GM12873 (cell line): ENCODE results near the gene ZNF32.

ENCODE experiments used
- CTCF ChIP-seq: IDR thresholded peaks from 2 replicates; pipeline ENCODE4 v1.5.1; 2012; ENCODE audit warnings: low read depth, mild to moderate bottlenecking, moderate library complexity, low read length, control low read depth; ENCODE audit not compliant: insufficient read depth; ENCODE audit errors: missing control alignments

ZNF32 gene

GRCh38 chr10:43606323-43607198 lies 42.1 kb downstream of the ZNF32 start, which contains the start of gene ZNF485:
TSS of gene ZNF485 (plus strand) at chr10:43606438. CDS start at chr10:43607051, 613 bp downstream.
- no peak for TF ChIP-seq CTCF

- peak; percentile 5 for TF ChIP-seq CTCF
These were observed 42.8 kb downstream of the ZNF32 start for GRCh38 chr10:43605850-43606322.

GRCh38 chr10:43599333-43599732 lies 49.3 kb downstream of the ZNF32 start:
- TF ChIP-seq CTCF = no peak

GRCh38 chr10:43598446-43598845 lies 50.2 kb downstream of the ZNF32 start:
- no peak for TF ChIP-seq CTCF

GRCh38 chr10:43596546-43596945 lies 52.1 kb downstream of the ZNF32 start:
- TF ChIP-seq CTCF = no peak

GRCh38 chr10:43595739-43596298 lies 52.9 kb downstream of the ZNF32 start:
- TF ChIP-seq CTCF = no peak

- no peak for TF ChIP-seq CTCF
These were observed 53.6 kb downstream of the ZNF32 start for GRCh38 chr10:43594944-43595589.
